T-helper 1 cell treated with Interleukin-12 subunit alpha and Interleukin-12 subunit beta and Interleukin-4 antibody, amounts not matched to agents 30 ng/mL and 1 ng/mL, for 36 hours (primary cell): ENCODE results near the gene PRPS1L1. TPM values are rescaled to one million over a fixed set of nuclear protein-coding genes. Genes with fewer than 3 reads are reported as not detected.

Experiments
- intact Hi-C: fragments of 100-400 bp; cut with micrococcal nuclease; formaldehyde crosslinking; loops from one replicate; pipeline ENCODE4 v1.15.1; 2024
- total RNA-seq: library from RNA; stranded (reverse); gene quantifications from 2 replicates; pipeline ENCODE4 v1.2.3, GENCODE V29; 2022

The PRPS1L1 gene
- total RNA-seq, 1 donor from 2014 or later = not detected

DNA sequence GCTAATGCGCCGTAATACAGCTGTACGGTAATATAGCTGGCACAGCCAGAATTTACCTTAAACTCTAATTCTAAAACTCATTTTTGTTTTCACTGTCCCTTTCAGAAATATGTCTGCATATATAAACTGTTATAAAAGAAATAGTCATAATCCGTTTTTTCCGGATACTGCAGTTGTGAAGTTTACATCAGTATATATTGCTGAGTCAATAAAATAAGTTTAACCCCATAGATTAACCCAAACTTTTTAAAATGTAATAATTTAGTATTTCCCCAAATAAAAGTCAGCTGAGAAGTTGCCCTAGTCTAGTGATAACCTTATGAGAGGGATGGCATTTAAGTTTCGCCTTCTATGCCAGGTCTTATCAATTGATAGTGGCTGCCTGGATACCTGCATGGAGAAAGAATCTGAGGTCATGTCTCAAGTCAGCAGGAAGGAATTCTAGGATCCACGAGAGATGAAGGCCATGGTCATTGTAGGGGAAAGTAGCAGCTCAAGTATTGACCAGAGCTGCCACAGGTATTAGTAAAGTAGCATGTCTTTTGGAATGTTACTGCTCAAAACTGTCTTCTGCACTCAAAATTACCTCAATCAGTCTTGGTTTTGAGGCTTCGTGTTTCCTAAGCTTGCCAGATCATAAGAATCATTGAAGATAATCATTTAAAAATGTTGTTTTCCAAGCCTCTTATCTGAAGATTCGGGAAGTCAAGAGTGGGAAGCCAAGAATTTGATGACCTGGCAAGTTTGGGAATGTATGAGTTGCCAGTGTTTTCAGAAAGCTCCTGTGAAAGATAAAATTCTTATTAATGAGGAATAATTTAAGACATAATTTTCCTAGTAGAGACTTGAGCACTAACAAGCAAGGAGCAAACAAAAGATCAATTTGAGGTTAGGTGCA, 10.8 kb downstream of the PRPS1L1 start:
- intact Hi-C loops = no loop called here

DNA sequence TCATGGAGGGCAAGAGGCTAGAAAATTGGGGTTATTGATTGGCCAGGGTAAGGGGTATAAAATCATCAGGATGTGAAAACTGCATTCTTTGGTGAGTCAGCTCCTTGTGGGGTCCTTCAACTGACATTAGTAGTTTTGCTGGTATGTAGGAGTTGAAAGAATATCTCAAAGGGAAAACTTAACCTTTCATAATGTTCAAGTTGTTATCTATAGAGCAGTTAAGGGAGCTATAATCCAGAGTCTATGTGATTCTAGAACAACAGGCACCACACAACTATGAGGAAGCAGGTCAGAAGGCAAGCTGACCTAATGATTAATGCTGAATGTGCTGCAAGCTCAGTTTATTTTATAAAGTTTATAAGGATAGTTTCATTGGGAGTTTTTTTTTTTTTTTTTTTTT, 13.7 kb downstream of the PRPS1L1 start:
- intact Hi-C loops = no loop called here

DNA sequence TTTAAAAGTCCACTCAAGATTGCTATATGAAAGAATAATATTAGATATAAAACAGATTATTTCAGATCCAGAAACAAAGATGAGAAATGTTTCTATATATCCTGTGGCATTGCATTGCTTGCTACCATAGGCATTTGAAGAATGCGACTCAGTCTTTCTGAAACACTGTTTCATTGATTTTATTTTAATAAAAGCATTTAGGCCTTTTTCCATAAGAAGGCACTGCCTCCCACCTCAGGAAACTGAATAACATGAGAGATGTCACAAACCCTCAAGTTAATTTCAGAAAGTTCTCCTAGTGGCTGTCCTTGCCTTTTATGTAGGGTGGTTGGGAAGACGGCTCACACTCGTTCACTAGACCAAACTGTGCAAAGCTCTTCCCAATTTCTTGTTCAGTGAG, 23.3 kb downstream of the PRPS1L1 start:
- intact Hi-C loops = no loop called here

DNA sequence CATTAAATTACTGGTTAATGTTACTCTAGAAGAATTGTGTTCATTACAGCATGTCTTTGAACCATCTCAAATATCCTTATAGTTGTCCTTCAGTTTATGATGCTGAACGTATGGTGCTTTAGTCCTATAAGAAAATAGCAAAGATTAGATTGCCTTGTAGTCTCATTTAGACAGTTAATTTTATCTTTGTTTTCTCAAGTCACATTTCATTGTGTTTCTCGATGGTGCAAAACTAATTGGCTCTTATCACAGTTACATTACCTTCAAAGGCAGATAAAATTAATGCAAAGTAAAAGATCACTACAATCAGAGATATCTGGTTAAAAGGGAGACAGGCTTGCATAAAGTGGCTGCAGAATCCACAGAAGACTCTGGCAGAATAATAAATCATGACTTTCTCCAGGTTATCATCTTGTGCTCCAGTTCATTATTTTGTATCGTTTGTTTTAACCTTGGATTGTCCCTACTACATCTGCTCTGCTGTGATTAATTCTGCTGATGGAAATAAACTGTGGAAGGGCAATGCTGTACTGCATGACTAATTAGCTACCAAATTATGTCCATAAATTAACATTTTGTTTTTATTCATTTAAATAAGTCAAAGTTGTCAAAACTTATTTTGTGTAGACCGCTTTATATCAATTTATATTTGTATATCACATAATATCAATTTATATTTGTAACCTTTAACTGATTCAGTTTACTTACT, 24.2 kb downstream of the PRPS1L1 start:
- intact Hi-C loops = no loop called here

DNA sequence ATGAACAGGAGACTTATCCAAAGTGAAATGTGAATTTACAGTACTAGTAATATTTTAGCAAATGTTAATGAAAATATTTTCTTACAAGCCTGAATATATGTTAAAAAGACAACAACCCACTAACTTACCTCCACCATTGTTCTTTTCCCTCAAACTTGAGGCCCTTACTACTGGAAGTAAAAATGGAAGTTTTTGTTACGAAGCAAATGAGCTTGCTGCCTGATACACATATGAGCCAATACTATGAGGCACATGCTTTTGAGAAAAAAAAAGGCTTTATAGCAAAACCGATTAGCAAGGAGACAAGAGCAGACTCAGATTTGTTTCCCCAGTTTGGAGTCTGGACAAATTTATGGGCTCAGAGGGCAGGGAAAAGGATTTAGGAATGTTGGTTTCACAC, 29.0 kb downstream of the PRPS1L1 start:
- intact Hi-C loops = no loop called here

DNA sequence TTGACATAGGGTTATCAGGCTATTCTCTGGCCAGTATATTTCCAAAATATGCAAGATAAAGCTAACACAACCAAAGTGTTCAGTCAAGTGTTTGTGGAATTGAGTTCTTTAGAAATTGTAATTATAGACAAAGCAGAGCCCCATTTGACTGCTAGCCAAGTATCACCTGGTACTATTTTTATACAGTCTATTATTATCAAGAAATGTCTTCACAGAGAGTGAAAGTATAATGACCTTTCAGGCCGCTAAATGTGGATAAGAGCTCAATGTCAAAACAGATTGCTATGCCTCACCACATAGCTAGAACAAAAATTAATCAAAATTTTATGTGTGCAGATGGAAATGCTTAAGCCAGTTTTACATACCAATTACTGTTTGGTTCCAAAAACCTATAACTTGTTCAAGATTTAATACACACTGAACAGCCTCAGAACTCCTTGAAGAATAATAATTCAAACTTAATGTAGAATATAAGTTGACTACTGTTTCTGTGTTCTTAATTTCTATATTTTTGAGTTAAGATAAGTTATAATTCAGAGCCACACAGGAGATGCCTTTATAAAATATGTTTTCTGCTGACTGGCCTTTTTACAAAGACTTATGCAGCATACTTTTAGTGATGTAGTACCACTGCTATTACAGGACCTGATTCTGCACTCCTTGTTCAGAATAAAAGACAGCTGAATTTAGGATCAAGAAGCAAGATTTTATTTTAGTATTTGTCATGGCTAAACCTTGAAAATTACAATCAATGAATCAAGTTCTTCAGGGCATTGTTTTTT, 31.0 kb downstream of the PRPS1L1 start:
- intact Hi-C loops = no loop called here

DNA sequence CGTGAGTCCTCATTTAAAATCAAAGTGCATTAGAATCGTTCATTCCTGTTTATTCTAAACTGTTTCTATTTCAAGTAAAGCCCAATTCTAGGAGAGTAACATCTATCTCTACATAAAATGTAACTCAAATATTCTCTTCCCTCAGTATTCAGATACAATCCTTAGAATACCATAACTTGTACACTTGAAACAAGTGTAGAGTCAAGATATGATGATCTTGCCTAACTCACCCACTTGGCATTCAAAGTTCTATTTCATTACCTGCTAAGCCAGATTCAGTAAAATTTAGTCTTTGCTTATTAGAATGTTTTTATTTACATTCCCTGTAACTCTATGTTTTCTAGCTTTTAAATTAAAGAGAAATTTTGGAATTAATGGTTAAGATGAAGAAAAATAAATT, 31.6 kb downstream of the PRPS1L1 start:
- intact Hi-C loops = no loop called here

DNA sequence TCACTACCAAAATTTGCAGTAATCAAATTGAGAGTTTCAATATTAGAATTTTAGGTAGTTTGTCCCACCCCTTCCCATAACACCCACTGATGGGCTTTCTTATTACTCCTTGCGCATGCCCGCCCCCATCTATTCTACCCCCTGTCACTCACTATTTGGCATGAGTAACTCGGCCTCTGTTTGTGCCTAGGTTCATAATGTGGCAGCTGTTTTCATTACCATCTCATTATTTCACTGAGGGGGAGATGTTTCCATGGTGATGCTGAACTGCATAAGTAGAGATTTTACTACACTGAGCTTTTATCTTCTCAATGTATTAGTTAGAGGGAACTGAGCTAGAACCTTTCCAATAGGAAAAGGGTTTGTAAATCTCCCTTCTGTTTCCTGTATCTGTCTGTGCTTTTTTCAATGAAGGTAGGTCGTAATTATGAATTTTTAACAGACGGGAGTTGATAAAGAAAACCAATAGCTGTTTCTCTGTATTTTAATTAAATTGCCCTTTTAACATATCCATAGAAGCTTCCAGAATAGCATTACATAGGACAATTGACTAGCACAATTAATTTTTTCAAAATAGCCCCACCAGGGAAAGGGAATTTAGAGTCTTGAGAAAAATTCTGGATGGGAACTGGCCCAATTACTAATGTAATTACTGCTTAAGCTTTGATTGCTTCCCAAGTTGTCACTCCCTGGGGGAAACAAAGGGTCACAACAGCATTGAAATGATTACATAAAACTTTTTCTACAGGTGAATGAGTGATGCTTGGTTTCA, 33.4 kb downstream of the PRPS1L1 start:
- intact Hi-C loops = no loop called here

DNA sequence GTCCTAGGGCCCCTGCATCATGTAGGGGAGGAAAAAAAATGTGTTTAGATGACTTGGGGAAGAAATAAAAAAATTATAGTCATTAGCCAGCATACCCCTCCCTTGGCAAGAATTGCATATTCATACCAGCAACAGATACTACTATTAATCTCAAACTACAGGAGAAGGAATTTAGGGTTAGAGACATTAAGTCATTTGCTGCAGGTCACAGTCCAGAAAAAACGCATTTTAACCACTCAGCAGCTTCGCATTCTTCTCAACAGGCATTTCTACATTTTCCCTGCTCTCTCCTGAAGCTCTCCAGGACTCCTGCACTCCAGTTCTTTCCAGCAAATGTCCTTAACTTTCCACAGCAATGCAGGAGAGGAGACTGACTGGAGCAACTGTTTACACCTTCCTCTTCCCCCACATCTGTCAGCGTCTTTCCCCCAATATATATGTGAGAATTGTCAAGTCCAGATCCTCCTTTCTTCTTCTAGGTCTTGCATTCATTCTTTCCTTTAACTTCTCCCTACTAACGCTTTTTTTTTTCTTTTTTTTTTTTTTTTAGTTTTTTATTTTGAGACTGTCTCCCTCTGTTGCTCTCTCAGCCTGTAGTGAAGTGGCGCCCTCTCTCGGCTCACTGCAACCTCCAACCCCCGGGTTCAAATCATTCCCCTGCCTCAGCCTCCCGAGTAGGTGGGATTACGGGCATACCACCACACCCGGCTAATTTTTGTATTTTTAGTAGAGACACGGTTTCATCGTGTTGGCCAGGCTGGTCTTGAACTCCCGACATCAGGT, 35.6 kb downstream of the PRPS1L1 start:
- intact Hi-C loops = loop anchor here (1.0 to 2.0 kb wide), 3 partner anchors 15 to 311 kb away; no protein-coding TSS in a partner anchor

DNA sequence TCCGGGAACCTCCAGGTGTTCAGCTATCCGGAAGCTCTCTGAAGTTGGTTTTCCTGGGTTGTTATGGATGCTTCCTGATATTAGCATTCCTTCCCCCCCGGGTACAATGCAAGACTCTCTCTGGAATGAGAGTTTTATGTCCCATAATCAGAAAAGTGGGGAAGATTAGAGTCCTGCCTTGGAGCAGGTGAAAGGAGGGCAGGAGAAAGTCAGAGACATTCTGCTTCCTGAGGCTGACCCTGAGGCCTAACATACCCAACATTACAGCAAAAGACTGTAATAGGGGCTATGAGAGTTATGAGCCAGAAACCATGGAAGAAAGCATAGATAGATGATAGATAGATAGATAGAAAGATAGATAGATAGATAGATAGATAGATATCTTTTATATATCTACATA, 36.9 kb downstream of the PRPS1L1 start:
- intact Hi-C loops = loop anchor here (1.0 kb wide), 1 partner anchor 309 kb away; no protein-coding TSS in a partner anchor

DNA sequence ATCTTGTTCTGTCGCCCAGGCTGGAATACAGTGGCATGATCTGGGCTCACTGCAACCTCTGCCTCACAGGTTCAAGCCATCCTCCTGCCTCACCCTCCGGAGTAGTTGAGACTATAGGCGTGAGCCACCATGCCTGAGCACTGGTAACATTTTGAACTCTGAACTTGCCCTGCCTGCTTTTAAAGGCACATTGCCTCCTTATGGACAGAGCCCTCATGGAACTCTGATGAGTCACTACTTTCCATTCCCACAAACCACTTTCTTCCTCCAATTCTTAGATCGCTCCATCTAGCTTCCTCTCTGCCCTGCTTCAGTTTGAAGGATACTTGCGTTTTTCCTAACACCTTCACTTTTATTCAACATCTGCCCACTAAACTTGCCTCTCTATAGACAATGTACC, 38.1 kb downstream of the PRPS1L1 start:
- intact Hi-C loops = no loop called here

DNA sequence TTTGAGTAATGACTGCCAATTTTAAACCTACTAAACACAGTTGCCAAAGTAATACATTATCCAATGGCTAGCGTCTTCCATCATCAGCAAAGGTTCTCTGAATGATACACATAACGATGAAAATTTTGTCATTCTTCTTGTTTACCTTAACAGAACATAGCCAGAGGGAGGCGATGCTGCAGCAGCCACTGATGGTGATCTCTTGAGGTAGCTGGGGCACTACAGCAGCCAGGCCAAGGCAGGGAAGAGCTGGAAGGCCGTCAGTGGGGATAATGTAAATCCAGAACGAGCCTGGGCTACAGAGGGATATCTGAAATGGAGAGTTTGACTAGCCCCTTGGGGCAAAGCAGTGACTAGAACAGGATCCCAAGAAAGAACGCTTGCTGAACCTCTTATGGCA, 38.8 kb downstream of the PRPS1L1 start:
- intact Hi-C loops = no loop called here

DNA sequence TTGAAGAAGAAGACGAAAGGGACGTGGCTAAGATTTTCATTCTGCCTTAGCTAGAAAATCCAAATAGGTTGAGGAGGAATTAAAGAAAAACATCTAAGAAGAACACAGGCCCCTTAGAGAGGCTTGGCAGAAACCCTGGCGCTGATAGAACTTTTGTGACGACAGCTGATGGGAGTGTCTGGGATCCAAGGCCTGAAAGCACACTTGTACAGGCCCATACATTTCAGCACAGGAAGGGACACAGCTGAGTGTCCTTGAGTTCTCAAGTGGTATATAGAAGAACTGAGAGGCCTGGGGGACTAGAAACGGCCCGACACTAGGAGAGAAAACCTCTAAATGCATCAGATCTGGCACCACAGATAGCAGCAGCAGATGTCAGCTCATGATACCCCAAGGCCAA, 39.5 kb downstream of the PRPS1L1 start:
- intact Hi-C loops = no loop called here

DNA sequence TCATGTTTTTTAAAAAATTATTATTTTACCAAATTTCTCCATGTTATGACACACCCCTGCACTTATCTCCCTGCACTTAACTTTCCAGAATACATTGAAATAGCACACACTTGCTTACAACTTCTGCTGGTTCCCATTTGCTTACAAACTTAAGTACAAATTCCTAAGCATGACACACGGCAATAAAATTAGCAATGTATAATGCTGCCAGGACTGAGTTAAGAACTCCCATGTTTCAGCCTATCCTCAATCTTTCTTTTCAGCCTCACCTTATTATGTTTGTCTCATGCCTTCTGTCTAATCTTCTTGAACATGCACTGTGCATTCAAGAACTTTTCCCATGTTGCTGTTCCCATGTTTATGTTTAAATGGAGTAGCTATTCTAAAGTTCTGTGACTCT, 40.8 kb downstream of the PRPS1L1 start:
- intact Hi-C loops = no loop called here

DNA sequence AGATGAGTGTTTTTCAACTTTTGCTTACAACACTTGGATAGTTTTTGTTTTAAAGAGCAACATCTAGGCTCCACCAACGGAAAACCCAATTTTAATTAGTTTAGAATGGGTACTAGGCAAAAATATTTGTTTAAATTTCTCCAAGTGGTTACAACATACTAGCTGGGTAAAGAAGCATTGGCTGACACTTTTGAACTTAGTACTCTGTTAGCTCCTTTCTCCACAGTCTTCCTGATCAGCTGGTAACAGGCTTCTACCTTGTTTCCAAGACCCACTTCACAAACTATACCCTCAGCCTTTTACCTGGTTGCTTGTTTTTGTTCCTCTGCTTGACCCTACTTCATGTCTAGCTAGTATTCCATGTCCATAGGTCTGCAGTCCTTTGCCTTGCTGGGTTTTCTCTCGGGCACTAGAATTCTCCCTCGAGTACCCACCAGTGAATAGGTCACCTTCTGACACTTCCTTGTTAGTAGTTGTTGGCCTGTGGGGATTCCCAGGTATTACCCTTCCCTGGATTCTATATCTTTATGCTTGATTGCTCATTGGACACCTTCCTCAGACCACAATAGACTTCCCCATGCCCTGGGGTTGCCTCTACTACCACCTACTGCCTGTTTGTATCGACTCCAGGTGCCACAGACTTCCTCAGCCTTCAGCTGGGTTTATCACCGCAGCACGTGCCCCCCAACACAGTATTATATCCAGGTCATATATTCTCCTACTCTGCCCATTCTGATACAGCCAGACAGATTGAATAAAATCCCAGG, 42.0 kb downstream of the PRPS1L1 start:
- intact Hi-C loops = no loop called here

DNA sequence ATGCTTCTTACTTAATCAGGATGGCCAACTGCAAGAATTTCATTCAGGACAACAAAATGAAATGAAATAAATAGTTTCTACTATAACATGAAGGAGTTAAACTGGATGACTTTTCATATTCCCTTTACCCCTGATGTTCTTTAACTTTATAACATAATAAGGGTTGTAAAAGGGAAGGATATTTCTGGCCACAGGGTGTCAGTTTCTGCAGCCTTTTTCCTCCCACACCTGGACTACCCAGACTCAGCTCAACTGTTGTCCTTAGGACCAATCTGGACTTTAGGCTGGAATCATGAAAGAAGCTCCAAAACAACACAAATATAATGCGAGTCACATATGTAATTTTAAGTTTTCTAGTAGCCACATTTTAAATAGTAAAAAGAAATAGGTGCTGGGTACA, 43.4 kb downstream of the PRPS1L1 start:
- intact Hi-C loops = no loop called here

DNA sequence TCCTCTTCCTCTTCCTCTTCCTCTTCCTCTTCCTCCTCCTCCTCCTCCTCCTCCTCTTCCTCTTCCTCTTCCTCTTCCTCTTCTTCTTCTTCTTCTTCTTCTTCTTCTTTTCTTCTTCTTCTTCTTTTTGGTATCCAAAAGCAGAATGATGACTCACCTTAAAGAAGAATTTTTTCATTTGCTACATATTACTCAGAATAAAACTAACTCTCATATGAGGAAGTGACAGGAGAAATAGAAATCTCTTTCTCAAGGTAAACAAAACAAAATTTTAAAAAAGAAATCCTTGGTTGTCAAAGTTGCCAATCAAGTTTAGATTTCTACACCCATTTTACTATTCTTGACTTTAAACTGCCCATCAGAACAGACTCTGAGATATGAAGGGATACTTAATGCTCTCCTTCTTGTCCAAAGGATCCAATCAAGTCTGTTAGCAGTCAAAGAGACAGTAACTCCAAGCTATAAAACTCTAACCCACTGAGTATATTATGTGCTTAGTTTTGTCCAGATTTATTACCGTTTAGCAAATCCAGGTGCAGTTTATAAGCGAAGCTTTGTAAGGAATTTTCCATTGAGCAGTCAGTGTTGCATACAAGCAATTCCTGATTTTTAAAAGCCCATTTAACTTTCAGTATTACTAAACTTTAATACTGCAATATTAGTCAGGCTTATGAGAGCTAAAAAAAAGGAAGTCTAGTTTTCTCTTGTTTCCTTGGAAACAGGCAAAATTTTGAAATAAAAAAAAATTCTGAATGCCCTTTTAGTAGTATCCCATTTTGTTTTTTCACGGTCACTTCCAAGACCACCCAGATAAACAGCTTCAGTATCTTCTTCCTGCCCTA, 44.2 kb downstream of the PRPS1L1 start:
- intact Hi-C loops = no loop called here

DNA sequence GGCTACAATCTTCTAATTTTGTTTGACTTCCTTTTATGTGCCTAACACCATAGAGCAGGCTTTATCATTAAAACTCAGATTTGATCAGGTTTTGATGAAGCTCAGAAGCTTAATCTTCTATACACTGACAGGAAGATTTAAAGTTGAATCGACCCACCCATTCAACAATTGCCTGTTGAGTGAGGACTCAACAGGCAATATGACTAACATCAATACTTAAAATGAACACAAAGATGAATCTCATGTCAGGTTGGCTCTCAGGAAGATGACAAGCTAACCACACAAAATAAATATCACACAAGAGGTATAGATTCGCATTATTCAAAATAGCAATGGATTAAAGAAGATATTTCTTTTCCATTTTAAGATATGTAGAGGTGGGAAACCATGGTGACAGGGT, 50.7 kb downstream of the PRPS1L1 start:
- intact Hi-C loops = loop anchor here (2.0 kb wide), 1 partner anchor 16 kb away; no protein-coding TSS in a partner anchor
